Astrocyte (in vitro differentiated cells and primary cell): ENCODE measurements around the gene ZC3H12D.

ENCODE experiments used
- CTCF ChIP-seq: IDR thresholded peaks from 2 replicates; pipeline ENCODE4 v1.5.1; 2011; ENCODE audit warnings: low read depth, mild to moderate bottlenecking, inconsistent platforms, low read length, moderate library complexity; ENCODE audit not compliant: insufficient read depth
- EZH2 ChIP-seq: IDR thresholded peaks from 2 replicates; pipeline ENCODE4 v1.6.1; 2012; ENCODE audit warnings: mild to moderate bottlenecking, low read length, inconsistent platforms; ENCODE audit not compliant: insufficient read depth

GRCh38 chr6:149428606-149429005 lies 56.2 kb downstream of the ZC3H12D start:
- TF ChIP-seq EZH2: no peak
- TF ChIP-seq CTCF: no peak
